B cell (primary cell): ENCODE data around the gene EXOC7. TPM values are rescaled to one million over a fixed set of nuclear protein-coding genes. Genes with fewer than 3 reads are reported as not detected.

ENCODE experiments used
- ATAC-seq: fragments of 200-7000 bp; cut with Tn5 transposase; one replicate; pipeline ENCODE4 v1.10.0; 2021; ENCODE audit warnings: low read depth, mild to moderate bottlenecking, moderate number of reproducible peaks, moderate library complexity
- CTCF ChIA-PET: fragments of 350-600 bp; sonication (Branson Sonifier 250); formaldehyde crosslinking; loops from one replicate; lab custom pipeline; 2021; ENCODE audit warnings: antibody characterized with exemption, inconsistent platforms; lab: Charles Lee
- POLR2A ChIA-PET: fragments of 350-600 bp; sonication (Branson Sonifier 250); formaldehyde crosslinking; loops from one replicate; lab custom pipeline; 2021; ENCODE audit warnings: antibody characterized with exemption; lab: Charles Lee
- DNase-seq: peaks from one replicate; pipeline ENCODE4 v3.0.0; 2013
- H2AFZ ChIP-seq: 2 replicates; pipeline ENCODE4 v1.6.1; 2012; ENCODE audit warnings: mild to moderate bottlenecking, low read depth, low read length; ENCODE audit not compliant: insufficient read depth, poor library complexity, severe bottlenecking
- H3K27ac ChIP-seq, 2 donors: 1 replicate in 1 of 2; 2 replicates in 1 of 2; pipeline ENCODE4 v1.5.1; 2012 to 2013; ENCODE audit warnings: low read length in 2 of 2, mild to moderate bottlenecking in 2 of 2, moderate library complexity in 1 of 2
- H3K27me3 ChIP-seq, 4 experiments: fragments of 200-600 bp in 1 of 4; sonication (generic) in 1 of 4; replicated peaks in 1 of 4; 1 replicate in 2 of 4; 2 replicates in 2 of 4; pipeline versions ENCODE4 v1.6.1 to v1.7.0; 2013 to 2016; ENCODE audit warnings: low read length in 3 of 4, mild to moderate bottlenecking in 2 of 4, mixed read lengths in 1 of 4, moderate library complexity in 1 of 4; ENCODE audit not compliant: insufficient read depth in 4 of 4, control insufficient read depth in 3 of 4; ENCODE audit errors: control extremely low read depth in 1 of 4
- H3K36me3 ChIP-seq, 2 experiments: replicated peaks in 1 of 2; 1 replicate in 1 of 2; 2 replicates in 1 of 2; pipeline versions ENCODE4 v1.6.1 to v1.7.1; 2013; ENCODE audit warnings: low read length in 1 of 2; ENCODE audit not compliant: insufficient read depth in 2 of 2, control insufficient read depth in 1 of 2; ENCODE audit errors: control extremely low read depth in 1 of 2, extremely low read depth in 1 of 2
- H3K4me1 ChIP-seq, 2 donors: fragments of 200-600 bp in 1 of 2; sonication (generic) in 1 of 2; 1 replicate in 1 of 2; 2 replicates in 1 of 2; pipeline versions ENCODE4 v1.5.1 to v1.6.1; 2013 to 2017; ENCODE audit warnings: low read length in 2 of 2; ENCODE audit not compliant: control insufficient read depth in 2 of 2, insufficient read depth in 2 of 2
- H3K4me2 ChIP-seq: replicated peaks from 2 replicates; pipeline ENCODE3; 2012; ENCODE audit warnings: mild to moderate bottlenecking, low read depth, low read length; ENCODE audit not compliant: poor library complexity, severe bottlenecking
- H3K4me3 ChIP-seq, 5 experiments: fragments of 200-600 bp in 1 of 5; sonication (generic) in 1 of 5; 1 replicate in 3 of 5; 2 replicates in 2 of 5; pipeline versions ENCODE4 v1.5.1 to v1.7.0; 2011 to 2016; ENCODE audit warnings: low read length in 4 of 5, mild to moderate bottlenecking in 4 of 5, low read depth in 2 of 5, control low read depth in 1 of 5, moderate library complexity in 1 of 5; ENCODE audit not compliant: insufficient read depth in 1 of 5; ENCODE audit errors: control extremely low read depth in 1 of 5, extremely low read depth in 1 of 5
- H3K79me2 ChIP-seq: fragments of 200-600 bp; sonication (generic); one replicate; pipeline ENCODE4 v1.6.0; 2016; ENCODE audit warnings: low read length; ENCODE audit not compliant: control insufficient read depth, insufficient read depth
- H3K9ac ChIP-seq: fragments of 200-600 bp; sonication (generic); 2 replicates; pipeline ENCODE4 v1.6.1; 2017; ENCODE audit warnings: mild to moderate bottlenecking, low read length, moderate library complexity
- H3K9me3 ChIP-seq, 3 donors: one replicate each; pipeline versions ENCODE4 v1.6.1 to v1.7.1; 2013; ENCODE audit warnings: low read length in 2 of 3; ENCODE audit not compliant: control insufficient read depth in 2 of 3, insufficient read depth in 1 of 3; ENCODE audit errors: control extremely low read depth in 1 of 3
- H4K20me1 ChIP-seq: 2 replicates; pipeline ENCODE4 v1.6.0; 2012; ENCODE audit warnings: mild to moderate bottlenecking, low read length; ENCODE audit not compliant: insufficient read depth, control insufficient read depth, poor library complexity, severe bottlenecking
- H3K27ac Mint-ChIP-seq: one replicate; pipeline ENCODE4 v1.8.0; 2021; ENCODE audit warnings: mixed read lengths
- H3K27me3 Mint-ChIP-seq: one replicate; pipeline ENCODE4 v1.8.0; 2021; ENCODE audit warnings: mixed read lengths
- H3K4me1 Mint-ChIP-seq: one replicate; pipeline ENCODE4 v1.8.0; 2021; ENCODE audit warnings: mixed read lengths
- H3K4me3 Mint-ChIP-seq: one replicate; pipeline ENCODE4 v1.8.0; 2021; ENCODE audit warnings: mixed read lengths
- H3K9me3 Mint-ChIP-seq: one replicate; pipeline ENCODE4 v1.8.0; 2022; ENCODE audit warnings: mixed read lengths; ENCODE audit not compliant: insufficient read depth
- CTCF ChIP-seq: fragments of 200-600 bp; IDR thresholded peaks from one replicate; pipeline ENCODE4 v1.8.0; 2022; ENCODE audit warnings: antibody characterized with exemption, mild to moderate bottlenecking
- EZH2 ChIP-seq: IDR thresholded peaks from 2 replicates; pipeline ENCODE4 v1.6.1; 2012; ENCODE audit warnings: borderline replicate concordance, low read depth, mild to moderate bottlenecking, moderate library complexity, low read length; ENCODE audit not compliant: insufficient read depth, poor library complexity, severe bottlenecking
- WGBS: methylation state at CpG from one replicate; pipeline ENCODE4 v1.1.5; 2013; ENCODE audit warnings: missing lambda C conversion rate; ENCODE audit not compliant: insufficient coverage; 5-methylcytosine and 5-hydroxymethylcytosine counted together
- intact Hi-C: fragments of 100-400 bp; cut with micrococcal nuclease; formaldehyde crosslinking; loops from one replicate; pipeline ENCODE4 v1.10.0; 2022
- polyA plus RNA-seq: library from polyadenylated mRNA; depleted of rRNA; stranded (reverse); fragments of >200 nt; gene quantifications from 2 replicates; pipeline ENCODE4 v1.2.3, GENCODE V29; 2012
- total RNA-seq, 2 donors: library from RNA; stranded (reverse); fragments of 120-200 nt in 1 of 2; gene quantifications; 1 replicate in 1 of 2; 2 replicates in 1 of 2; pipeline versions ENCODE4 v1.2.3 to v1.2.4, GENCODE V29; 2013 to 2022

Gene EXOC7
- total and polyA plus RNA-seq, 2 donors (not counting 1 experiment from before 2014, with no cell fraction given), result 105 to 194 TPM

DNA sequence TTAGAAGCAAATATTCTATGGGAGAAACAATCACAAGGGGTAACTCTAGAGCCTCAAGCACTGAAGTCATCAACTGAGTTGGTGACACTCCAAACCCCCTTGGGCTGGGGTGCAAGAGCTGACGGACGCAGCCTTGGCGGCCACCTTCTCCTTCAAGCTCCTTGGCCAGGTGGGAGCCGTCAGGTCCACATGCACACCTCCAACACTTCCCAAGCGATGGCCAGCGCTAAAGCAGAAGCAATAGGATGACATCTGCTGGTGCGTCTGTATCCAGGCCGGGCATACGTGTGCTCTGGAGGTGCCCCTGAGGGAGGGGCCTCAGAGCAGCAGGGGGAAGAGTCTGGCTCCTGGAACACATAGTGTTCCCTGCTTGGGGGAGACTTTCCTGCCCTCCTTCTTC lies 49.6 kb upstream of the EXOC7 start:
- TF ChIP-seq CTCF, result no peak
- no peak for TF ChIP-seq EZH2
- ChIA-PET CTCF (interaction anchor here (0.8 to 1.5 kb wide), 3 partner anchors 11 to 127 kb away, joined by 4 to 5 read pairs (median 5); no protein-coding TSS in a partner anchor), POLR2A (no interaction called here)
- Mint-ChIP-seq H3K4me1 (no peaks in the 10 kb centered on the region), H3K9me3 (no peaks in the 10 kb centered on the region), H3K27me3 (peaks cover 10% of the 10 kb centered on the region), H3K27ac (no peak overlapping the region), H3K4me3 (no peak overlapping the region)
- no peaks in the 10 kb centered on the region for H3K79me2 ChIP-seq
- H3K36me3 ChIP-seq, result no peaks in the 10 kb centered on the region
- H3K4me1 ChIP-seq, result no peaks in the 10 kb centered on the region
- H2AFZ ChIP-seq, result no peak overlapping the region
- no peaks in the 10 kb centered on the region for H4K20me1 ChIP-seq
- no peak overlapping the region for H3K4me2 ChIP-seq
- 99% methylated on average over 7 of the region's 9 CpGs for WGBS
- no peak overlapping the region for H3K27ac ChIP-seq
- no peak for DNase-seq
- H3K9me3 ChIP-seq, result no peaks in the 10 kb centered on the region
- intact Hi-C loops, result no loop called here
- H3K9ac ChIP-seq, result no peak overlapping the region
- no peak for ATAC-seq
- H3K4me3 ChIP-seq, result no peak overlapping the region
- H3K27me3 ChIP-seq, result no peaks in the 10 kb centered on the region

- H3K27ac Mint-ChIP-seq, result no peak overlapping the region
- no peak overlapping the region for H3K27ac ChIP-seq
- 100% methylated on average over 4 of the region's 7 CpGs for WGBS
- intact Hi-C loops, result no loop called here
- peaks cover 5% of the 10 kb centered on the region for H3K27me3 Mint-ChIP-seq
- ChIA-PET CTCF (interaction anchor here (1.5 kb wide), 1 partner anchor 127 kb away, joined by 5 read pairs; no protein-coding TSS in a partner anchor), POLR2A (no interaction called here)
- peaks cover 0 to under 1% of the 10 kb centered on the region in 2 donors for H3K4me1 ChIP-seq
- H4K20me1 ChIP-seq, result no peaks in the 10 kb centered on the region
- no peak overlapping the region for H3K4me2 ChIP-seq
- H3K4me3 ChIP-seq, result no peak overlapping the region
- no peak overlapping the region for H2AFZ ChIP-seq
- no peak overlapping the region for H3K9ac ChIP-seq
- no peaks in the 10 kb centered on the region for H3K9me3 ChIP-seq
- ATAC-seq, result no peak
- no peaks in the 10 kb centered on the region for H3K36me3 ChIP-seq
- no peaks in the 10 kb centered on the region for H3K27me3 ChIP-seq
- TF ChIP-seq CTCF (no peak), EZH2 (no peak)
- no peak for DNase-seq
- no peaks in the 10 kb centered on the region for H3K79me2 ChIP-seq
- H3K4me1 Mint-ChIP-seq, result peaks cover 2% of the 10 kb centered on the region
- H3K4me3 Mint-ChIP-seq, result no peak overlapping the region
- H3K9me3 Mint-ChIP-seq, result no peaks in the 10 kb centered on the region
These were observed 49.0 kb upstream of the EXOC7 start for GRCh38 chr17:76152591-76152990.
